Measurements from ENCODE around the gene DIDO1.

GRCh38 chr20:62955519-62956386 is 29.4 kb upstream of the DIDO1 start:
- no peak for TF ChIP-seq CTCF (conservative IDR thresholded peaks at IDR 0.05 in 1 of 2, IDR thresholded peaks at IDR 0.05 in 1 of 2; ENCODE audit: low read depth in 1 of 2, low read length in 2 of 2)
- TF ChIP-seq EZH2 (IDR thresholded peaks at IDR 0.05; ENCODE audit: low read length, missing control alignments): no peak
